ENCODE results near the gene DYNC1LI2.

The DYNC1LI2 gene

GRCh38 chr16:66728804-66729203 lies 22.6 kb downstream of the DYNC1LI2 start:
- no peaks in the 10 kb centered on the region for H3K27me3 ChIP-seq (ENCODE audit: insufficient read depth, low read depth)
- peaks cover 3% of the 10 kb centered on the region; the same call in 1 of the 2 replicates for H3K36me3 ChIP-seq (ENCODE audit: insufficient read depth)
- TF ChIP-seq, protein P1, sequence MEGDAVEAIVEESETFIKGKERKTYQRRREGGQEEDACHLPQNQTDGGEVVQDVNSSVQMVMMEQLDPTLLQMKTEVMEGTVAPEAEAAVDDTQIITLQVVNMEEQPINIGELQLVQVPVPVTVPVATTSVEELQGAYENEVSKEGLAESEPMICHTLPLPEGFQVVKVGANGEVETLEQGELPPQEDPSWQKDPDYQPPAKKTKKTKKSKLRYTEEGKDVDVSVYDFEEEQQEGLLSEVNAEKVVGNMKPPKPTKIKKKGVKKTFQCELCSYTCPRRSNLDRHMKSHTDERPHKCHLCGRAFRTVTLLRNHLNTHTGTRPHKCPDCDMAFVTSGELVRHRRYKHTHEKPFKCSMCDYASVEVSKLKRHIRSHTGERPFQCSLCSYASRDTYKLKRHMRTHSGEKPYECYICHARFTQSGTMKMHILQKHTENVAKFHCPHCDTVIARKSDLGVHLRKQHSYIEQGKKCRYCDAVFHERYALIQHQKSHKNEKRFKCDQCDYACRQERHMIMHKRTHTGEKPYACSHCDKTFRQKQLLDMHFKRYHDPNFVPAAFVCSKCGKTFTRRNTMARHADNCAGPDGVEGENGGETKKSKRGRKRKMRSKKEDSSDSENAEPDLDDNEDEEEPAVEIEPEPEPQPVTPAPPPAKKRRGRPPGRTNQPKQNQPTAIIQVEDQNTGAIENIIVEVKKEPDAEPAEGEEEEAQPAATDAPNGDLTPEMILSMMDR (conservative IDR thresholded peaks at IDR 0.05; ENCODE audit: low read depth, low read length): no peak
- no peak overlapping the region for H2AFZ ChIP-seq (ENCODE audit: low read depth)
- no peak overlapping the region for H3K9ac ChIP-seq
- no peaks in the 10 kb centered on the region for H4K20me1 ChIP-seq (ENCODE audit: insufficient read depth)
- H3K4me3 ChIP-seq (IDR thresholded peaks at IDR 0.05; ENCODE audit: insufficient read depth, low read depth, low read length): no peak overlapping the region
- H3K79me2 ChIP-seq (ENCODE audit: insufficient read depth, low read depth): no peaks in the 10 kb centered on the region
- no peak overlapping the region for H3K4me2 ChIP-seq
- peaks cover 6% of the 10 kb centered on the region for H3K4me1 ChIP-seq (ENCODE audit: low read depth, poor library complexity, severe bottlenecking)
- H3K27ac ChIP-seq: no peak overlapping the region

DNA sequence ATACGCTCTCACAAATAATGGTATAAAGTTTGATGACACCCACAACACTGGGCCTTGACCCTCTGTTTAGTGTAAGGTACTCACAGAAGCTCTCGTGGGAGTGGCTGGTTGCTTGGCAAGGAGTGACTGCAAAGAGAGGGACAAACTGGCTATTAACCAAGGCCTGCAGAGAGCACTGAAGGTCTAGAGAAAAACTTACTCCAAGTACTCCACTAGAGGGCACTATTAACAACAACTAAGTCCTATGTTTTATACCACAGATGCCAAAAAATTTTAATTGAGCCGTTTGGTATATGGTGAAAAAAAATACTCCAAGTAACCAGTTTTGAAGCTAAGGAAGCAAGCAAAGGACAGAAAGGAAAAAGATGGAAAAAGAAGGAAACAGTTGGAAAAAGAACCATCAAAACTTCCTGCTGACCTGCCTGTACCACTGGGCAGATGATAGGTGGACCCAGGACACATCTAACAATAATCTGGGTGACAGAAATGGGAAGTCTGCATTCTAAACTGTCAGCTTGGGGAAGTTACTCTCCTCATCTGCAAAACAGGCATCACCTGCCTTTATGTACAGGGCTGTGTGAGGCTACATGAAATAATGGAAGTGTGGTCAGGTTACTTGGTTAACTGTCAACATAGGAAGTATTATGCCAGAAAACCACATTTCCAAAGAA lies 23.2 kb downstream of the DYNC1LI2 start:
- Histone ChIP-seq H3K79me2 (ENCODE audit: insufficient read depth, low read depth) (no peaks in the 10 kb centered on the region), H2AFZ (ENCODE audit: low read depth) (no peak overlapping the region), H3K36me3 (ENCODE audit: insufficient read depth) (peaks cover 6% of the 10 kb centered on the region; the same call in 1 of the 2 replicates), H3K4me2 (no peak overlapping the region), H3K27me3 (ENCODE audit: insufficient read depth, low read depth) (no peaks in the 10 kb centered on the region), H3K4me3 (IDR thresholded peaks at IDR 0.05; ENCODE audit: insufficient read depth, low read depth, low read length) (no peak overlapping the region), H4K20me1 (ENCODE audit: insufficient read depth) (no peaks in the 10 kb centered on the region), H3K27ac (no peak overlapping the region), H3K9ac (no peak overlapping the region), H3K4me1 (ENCODE audit: low read depth, poor library complexity, severe bottlenecking) (peaks cover 6% of the 10 kb centered on the region)
- TF ChIP-seq, protein P1 (conservative IDR thresholded peaks at IDR 0.05; ENCODE audit: low read depth, low read length): peak; percentile 91

- Histone ChIP-seq H3K36me3 (ENCODE audit: insufficient read depth) (0 out of 2 replicates have a peak, but pooled peaks cover 3% of the 10 kb centered on the region), H2AFZ (ENCODE audit: low read depth) (no peak overlapping the region), H3K4me1 (ENCODE audit: low read depth, poor library complexity, severe bottlenecking) (no peaks in the 10 kb centered on the region), H4K20me1 (ENCODE audit: insufficient read depth) (no peaks in the 10 kb centered on the region), H3K9ac (no peak overlapping the region), H3K27me3 (ENCODE audit: insufficient read depth, low read depth) (no peaks in the 10 kb centered on the region), H3K4me3 (IDR thresholded peaks at IDR 0.05; ENCODE audit: insufficient read depth, low read depth, low read length) (no peak overlapping the region), H3K79me2 (ENCODE audit: insufficient read depth, low read depth) (no peaks in the 10 kb centered on the region), H3K27ac (no peak overlapping the region), H3K4me2 (no peak overlapping the region)
- TF ChIP-seq, protein P1 (conservative IDR thresholded peaks at IDR 0.05; ENCODE audit: low read depth, low read length): no peak
Observed at GRCh38 chr16:66720766-66721165, 30.6 kb downstream of the DYNC1LI2 start.

GRCh38 chr16:66719246-66719645 lies 32.2 kb downstream of the DYNC1LI2 start:
- H3K4me2 ChIP-seq: no peak overlapping the region
- H3K4me3 ChIP-seq (IDR thresholded peaks at IDR 0.05; ENCODE audit: insufficient read depth, low read depth, low read length): no peak overlapping the region
- H4K20me1 ChIP-seq (ENCODE audit: insufficient read depth): no peaks in the 10 kb centered on the region
- TF ChIP-seq, protein P1 (conservative IDR thresholded peaks at IDR 0.05; ENCODE audit: low read depth, low read length): no peak
- H3K9ac ChIP-seq: no peak overlapping the region
- H3K27ac ChIP-seq: no peak overlapping the region
- H3K4me1 ChIP-seq (ENCODE audit: low read depth, poor library complexity, severe bottlenecking): no peaks in the 10 kb centered on the region
- H3K36me3 ChIP-seq (ENCODE audit: insufficient read depth): 0 out of 2 replicates have a peak, but pooled peaks cover 3% of the 10 kb centered on the region
- H3K27me3 ChIP-seq (ENCODE audit: insufficient read depth, low read depth): no peaks in the 10 kb centered on the region
- H2AFZ ChIP-seq (ENCODE audit: low read depth): no peak overlapping the region
- no peaks in the 10 kb centered on the region for H3K79me2 ChIP-seq (ENCODE audit: insufficient read depth, low read depth)

Data from KMS-11 (cell line).